HG03575 (cell line): ENCODE results near the gene DDX10.

Experiments
- ATAC-seq: cut with Tn5 transposase; IDR thresholded peaks from one replicate; pipeline ENCODE4 v1.9.1; 2021; ENCODE audit not compliant: unreplicated experiment, insufficient number of reproducible peaks, low FRiP score; ENCODE audit errors: extremely low read depth

The DDX10 gene

GRCh38 chr11:108914981-108915380 lies 250.1 kb downstream of the DDX10 start:
- no peak for ATAC-seq

GRCh38 chr11:108915666-108916065 lies 250.8 kb downstream of the DDX10 start:
- ATAC-seq = no peak

GRCh38 chr11:108916290-108916689 lies 251.4 kb downstream of the DDX10 start:
- no peak for ATAC-seq

- ATAC-seq = no peak
Observed at GRCh38 chr11:108916935-108917334, 252.1 kb downstream of the DDX10 start.

- ATAC-seq = no peak
Observed at GRCh38 chr11:108921211-108921610, 256.3 kb downstream of the DDX10 start.

GRCh38 chr11:108922241-108922640 lies 257.4 kb downstream of the DDX10 start:
- no peak for ATAC-seq

GRCh38 chr11:108923413-108923812 lies 258.5 kb downstream of the DDX10 start:
- ATAC-seq = no peak

- ATAC-seq = no peak
Observed at GRCh38 chr11:108926171-108926840, 261.4 kb downstream of the DDX10 start.

- ATAC-seq = no peak
Observed at GRCh38 chr11:108926841-108927577, 262.1 kb downstream of the DDX10 start.

GRCh38 chr11:108927791-108928545 lies 263.1 kb downstream of the DDX10 start:
- no peak for ATAC-seq

GRCh38 chr11:108929241-108929640 lies 264.4 kb downstream of the DDX10 start:
- no peak for ATAC-seq

- ATAC-seq = no peak
Observed at GRCh38 chr11:108931168-108931567, 266.3 kb downstream of the DDX10 start.

GRCh38 chr11:108933630-108934029 lies 268.8 kb downstream of the DDX10 start:
- no peak for ATAC-seq

- no peak for ATAC-seq
Observed at GRCh38 chr11:108934289-108934688, 269.4 kb downstream of the DDX10 start.

GRCh38 chr11:108934696-108935095 lies 269.8 kb downstream of the DDX10 start:
- ATAC-seq = no peak

- no peak for ATAC-seq
Observed at GRCh38 chr11:108937746-108938145, 272.9 kb downstream of the DDX10 start.

GRCh38 chr11:108938604-108939003 lies 273.7 kb downstream of the DDX10 start:
- no peak for ATAC-seq

GRCh38 chr11:108939135-108939534 lies 274.3 kb downstream of the DDX10 start:
- no peak for ATAC-seq

- ATAC-seq = no peak
Observed at GRCh38 chr11:108943853-108944252, 279.0 kb downstream of the DDX10 start.
